NCI-H1694 (cell line): Measurements from ENCODE around the gene DCAF15.
"Not testable (repeated sequence)": the region's sequence is repeated elsewhere in the genome, so short reads cannot be mapped to it uniquely, and the experiment has no call there.

Experiments
- DNase-seq: peaks from one replicate; lab custom pipeline; 2025; lab: John Stamatoyannopoulos, UW

DCAF15 gene

GRCh38 chr19:13959962-13960862 lies 7.9 kb downstream of the DCAF15 start:
- no peak for DNase-seq

GRCh38 chr19:13960863-13961784 lies 8.8 kb downstream of the DCAF15 start:
- DNase-seq, result no peak

- no peak for DNase-seq
Measured at GRCh38 chr19:13961826-13962698, 9.8 kb downstream of the DCAF15 start.

- DNase-seq, result no peak
Measured at GRCh38 chr19:13962699-13963602, 10.6 kb downstream of the DCAF15 start.

- DNase-seq, result no peak
Measured at GRCh38 chr19:13963603-13964105, 11.3 kb downstream of the DCAF15 start.

GRCh38 chr19:13964776-13965175 lies 12.5 kb downstream of the DCAF15 start:
- DNase-seq, result no peak

GRCh38 chr19:13965377-13965896 lies 13.1 kb downstream of the DCAF15 start:
- no peak for DNase-seq

- no peak for DNase-seq
Measured at GRCh38 chr19:13965926-13966683, 13.8 kb downstream of the DCAF15 start.

- no peak for DNase-seq
Measured at GRCh38 chr19:13966684-13967128, 14.4 kb downstream of the DCAF15 start.

- DNase-seq, result not testable (repeated sequence)
Measured at GRCh38 chr19:13967206-13967605, 14.9 kb downstream of the DCAF15 start.

- DNase-seq, result no peak
Measured at GRCh38 chr19:13968383-13968935, 16.1 kb downstream of the DCAF15 start.

- no peak for DNase-seq
Measured at GRCh38 chr19:13968999-13969398, 16.7 kb downstream of the DCAF15 start.

GRCh38 chr19:13969897-13970296 lies 17.6 kb downstream of the DCAF15 start:
- no peak for DNase-seq

GRCh38 chr19:13971868-13972267 lies 19.6 kb downstream of the DCAF15 start:
- not testable (repeated sequence) for DNase-seq

- no peak for DNase-seq
Measured at GRCh38 chr19:13972368-13973155, 20.3 kb downstream of the DCAF15 start.

GRCh38 chr19:13973479-13973878 lies 21.2 kb downstream of the DCAF15 start:
- not testable (repeated sequence) for DNase-seq

- no peak for DNase-seq
Measured at GRCh38 chr19:13974073-13974472, 21.8 kb downstream of the DCAF15 start.

- DNase-seq, result no peak
Measured at GRCh38 chr19:13975870-13976269, 23.6 kb downstream of the DCAF15 start.
